NCI-H1092 treated with DMSO at 0.1 percent for 48 hours (cell line): Measurements from ENCODE around the gene HOMER2.
A peak's percentile ranks its signal among the peaks of the same experiment; 100 is the strongest.
"Not testable (repeated sequence)": the region's sequence is repeated elsewhere in the genome, so short reads cannot be mapped to it uniquely, and the experiment has no call there.

Experiments used
- DNase-seq: peaks from one replicate; lab custom pipeline; 2025; lab: John Stamatoyannopoulos, UW

Gene HOMER2

GRCh38 chr15:82831894-82832600 lies 120.5 kb downstream of the HOMER2 start:
- no peak for DNase-seq

GRCh38 chr15:82830427-82831173 lies 121.9 kb downstream of the HOMER2 start:
- no peak for DNase-seq

DNA sequence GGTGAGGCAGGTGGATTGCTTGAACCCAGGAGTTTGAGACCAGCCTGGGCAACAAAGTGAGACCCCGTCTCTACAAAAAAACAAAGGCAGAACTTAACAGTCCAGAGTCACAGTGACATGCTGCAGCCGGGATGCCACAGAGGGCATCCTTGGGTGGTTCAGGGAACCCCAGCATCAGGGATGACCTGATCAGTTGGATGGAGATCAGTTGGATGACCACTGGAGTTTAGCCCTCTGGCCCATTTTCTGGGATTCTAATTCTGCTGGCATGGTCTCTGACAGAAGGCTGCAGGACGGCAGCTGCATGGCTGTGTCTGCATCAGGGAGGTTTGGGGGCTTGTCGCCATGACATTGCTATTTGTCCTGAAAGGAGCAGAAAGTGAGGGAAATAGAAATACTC lies 123.3 kb downstream of the HOMER2 start:
- DNase-seq = no peak

GRCh38 chr15:82828075-82828474 lies 124.4 kb downstream of the HOMER2 start:
- no peak for DNase-seq

- no peak for DNase-seq
Observed at GRCh38 chr15:82823049-82823448, 129.5 kb downstream of the HOMER2 start.

- DNase-seq = not testable (repeated sequence)
Observed at GRCh38 chr15:82821851-82822250, 130.7 kb downstream of the HOMER2 start.

DNA sequence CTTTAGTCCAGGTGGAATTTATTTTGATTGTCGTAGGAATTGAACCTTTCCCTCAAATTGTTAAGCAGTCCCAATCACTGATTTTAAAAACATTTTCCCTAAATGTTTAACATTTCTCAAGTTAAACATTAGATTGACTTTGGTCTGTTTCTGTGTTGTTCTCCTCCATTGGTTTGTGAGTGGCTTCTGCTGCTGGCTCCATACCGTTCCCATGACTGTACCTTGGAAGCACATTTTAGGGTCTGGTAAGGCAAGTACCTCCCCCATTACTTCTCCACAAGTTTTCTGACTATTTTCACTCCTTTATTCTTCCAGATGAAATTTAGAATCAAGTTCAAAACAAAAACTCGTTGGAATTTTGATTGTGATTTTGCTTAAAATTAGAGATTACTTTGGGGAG lies 131.1 kb downstream of the HOMER2 start:
- not testable (repeated sequence) for DNase-seq

DNA sequence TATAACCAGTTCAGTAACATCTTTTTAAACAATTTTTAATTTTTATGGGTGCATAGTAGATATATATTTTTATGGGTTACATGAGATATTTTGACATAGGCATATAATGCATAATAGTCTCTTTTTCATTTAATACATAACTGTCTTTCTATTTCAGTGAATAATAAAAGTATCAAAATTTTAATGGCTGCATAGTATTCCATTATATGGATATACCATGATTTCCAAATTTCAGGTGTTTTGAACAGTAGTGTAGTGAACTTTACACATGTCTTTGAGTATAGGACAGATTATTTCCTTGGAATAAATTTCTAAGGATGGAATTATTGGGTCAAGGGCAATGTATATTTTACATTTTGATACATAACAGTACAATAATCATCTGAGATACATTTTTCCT lies 132.4 kb downstream of the HOMER2 start:
- no peak for DNase-seq

DNA sequence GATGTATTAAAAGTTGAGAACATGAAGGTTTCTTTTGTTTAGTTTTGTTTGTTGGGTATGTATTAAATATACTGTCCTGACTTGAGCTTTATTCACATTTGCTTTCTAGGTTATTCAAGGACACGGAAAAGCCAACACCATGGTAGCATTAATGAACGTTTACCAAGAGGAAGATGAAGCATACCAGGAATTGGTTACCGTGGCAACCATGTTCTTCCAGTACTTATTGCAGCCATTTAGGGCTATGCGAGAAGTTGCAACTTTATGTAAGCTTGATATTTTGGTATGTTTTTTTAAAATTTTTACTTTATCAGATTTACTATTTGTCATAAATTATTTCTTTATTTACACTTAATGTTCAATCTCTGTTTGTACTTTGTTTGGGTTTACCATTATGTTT lies 139.5 kb downstream of the HOMER2 start:
- DNase-seq = no peak

DNA sequence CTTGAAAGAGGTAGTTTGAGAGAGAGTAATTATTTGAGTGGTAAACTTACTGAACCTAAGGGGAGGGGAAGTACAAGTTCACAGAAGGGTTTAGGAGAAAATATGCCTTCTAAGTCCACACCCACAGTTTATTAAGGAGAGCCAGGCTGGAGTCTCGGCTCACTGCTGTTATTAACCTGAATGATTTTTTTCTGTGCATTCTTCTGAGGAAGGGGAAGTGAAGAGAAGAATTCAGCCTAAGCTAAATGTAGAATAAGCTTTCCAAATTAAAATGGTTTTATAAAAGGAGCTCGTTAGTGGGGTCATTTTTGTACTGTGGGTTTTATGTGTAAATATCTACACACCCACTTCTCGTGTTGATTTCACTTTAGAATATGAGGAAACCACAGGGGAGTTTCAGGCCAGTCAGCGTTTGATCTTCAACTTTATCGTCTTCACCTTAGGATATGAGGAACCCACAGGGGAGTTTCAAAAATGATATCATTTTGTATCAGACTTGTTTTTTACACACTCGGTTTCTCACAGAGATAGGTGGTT lies 141.6 kb downstream of the HOMER2 start:
- DNase-seq = no peak

DNA sequence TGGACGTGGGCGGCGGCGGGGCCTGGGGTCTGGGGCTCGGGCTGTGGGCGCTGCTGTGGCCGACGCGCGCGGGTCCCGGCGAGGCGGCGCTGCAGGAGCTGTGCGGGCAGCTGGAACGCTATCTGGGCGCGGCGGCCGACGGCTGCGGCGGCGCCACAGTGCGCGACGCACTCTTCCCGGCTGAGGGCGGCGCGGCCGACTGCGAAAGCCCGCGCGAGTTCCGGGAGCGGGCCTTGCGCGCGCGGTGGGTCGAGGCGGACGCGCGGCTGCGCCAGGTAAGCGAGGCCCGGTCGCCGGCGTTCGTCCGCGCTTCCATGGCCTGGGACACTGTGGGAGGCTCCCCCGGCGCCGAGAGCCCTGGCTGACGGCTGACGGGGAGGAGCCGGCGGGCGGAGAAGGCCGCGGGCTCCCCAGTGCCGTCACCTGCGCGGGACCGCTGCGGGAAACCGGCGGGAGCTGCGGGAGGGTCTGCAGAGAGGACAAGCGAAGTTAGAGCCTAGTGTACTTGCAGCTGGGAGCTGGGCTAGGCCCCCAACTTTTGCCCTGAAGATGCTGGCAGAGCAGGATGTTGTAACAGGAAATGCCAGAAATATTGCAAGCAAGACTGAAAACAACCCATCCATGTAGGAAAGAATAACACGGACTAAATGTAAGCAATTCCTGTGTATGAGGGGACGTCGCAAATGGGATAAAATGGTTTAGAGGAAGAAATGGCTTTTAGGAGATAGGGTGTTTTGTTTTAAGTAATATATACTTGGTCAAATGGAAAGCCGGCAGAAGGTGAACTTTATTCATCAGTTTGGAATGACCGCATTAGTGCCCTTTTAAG lies 142.2 kb downstream of the HOMER2 start:
- DNase-seq = peak; percentile 31

GRCh38 chr15:82809308-82810060 lies 143.0 kb downstream of the HOMER2 start, which contains the start of gene WHAMM:
TSS of gene WHAMM (plus strand) at chr15:82809628. CDS start at chr15:82809727, 99 bp downstream.
- peak; percentile 93 for DNase-seq

GRCh38 chr15:82808634-82809041 lies 143.9 kb downstream of the HOMER2 start:
- DNase-seq = no peak

DNA sequence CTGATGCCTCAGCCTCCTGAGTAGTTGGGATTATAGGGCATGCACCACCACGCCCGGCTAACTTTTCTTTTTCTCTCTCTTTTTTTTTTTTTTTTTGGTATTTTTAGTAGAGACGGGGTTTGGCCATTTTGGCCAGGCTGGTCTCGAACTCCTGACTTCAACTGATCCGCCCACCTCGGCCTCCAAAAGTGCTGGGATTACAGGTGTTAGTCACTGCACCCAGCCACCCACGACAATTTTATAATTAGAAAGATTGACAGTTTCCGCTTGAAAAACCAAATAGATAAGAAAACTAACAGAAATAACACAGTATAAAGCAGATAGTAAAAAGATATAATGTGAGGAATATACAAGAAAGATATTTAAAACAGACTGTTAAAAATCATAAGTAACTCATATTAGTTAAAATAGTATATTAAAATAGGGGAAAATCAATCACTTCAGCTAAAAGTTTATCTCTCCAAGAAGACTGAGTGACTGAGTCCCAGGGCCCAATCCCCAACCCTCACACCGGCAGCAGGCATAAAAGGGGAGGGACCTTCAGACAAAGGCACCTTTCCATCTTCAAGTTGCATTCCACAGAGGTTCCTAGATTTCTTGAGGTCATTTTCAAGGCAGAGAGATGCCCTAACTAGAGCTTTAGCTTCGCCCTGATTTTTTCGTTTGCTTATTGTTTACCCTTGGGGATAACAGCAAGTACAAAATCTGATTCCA lies 144.4 kb downstream of the HOMER2 start:
- no peak for DNase-seq

GRCh38 chr15:82805994-82806406 lies 146.5 kb downstream of the HOMER2 start, which contains the start of gene FSD2:
TSS of gene FSD2 (minus strand) at chr15:82806069. CDS start at chr15:82787390, 18,679 bp downstream.
- no peak for DNase-seq

GRCh38 chr15:82804575-82804949 lies 148.0 kb downstream of the HOMER2 start:
- DNase-seq = no peak

- DNase-seq = no peak
Observed at GRCh38 chr15:82803793-82804574, 148.5 kb downstream of the HOMER2 start.

DNA sequence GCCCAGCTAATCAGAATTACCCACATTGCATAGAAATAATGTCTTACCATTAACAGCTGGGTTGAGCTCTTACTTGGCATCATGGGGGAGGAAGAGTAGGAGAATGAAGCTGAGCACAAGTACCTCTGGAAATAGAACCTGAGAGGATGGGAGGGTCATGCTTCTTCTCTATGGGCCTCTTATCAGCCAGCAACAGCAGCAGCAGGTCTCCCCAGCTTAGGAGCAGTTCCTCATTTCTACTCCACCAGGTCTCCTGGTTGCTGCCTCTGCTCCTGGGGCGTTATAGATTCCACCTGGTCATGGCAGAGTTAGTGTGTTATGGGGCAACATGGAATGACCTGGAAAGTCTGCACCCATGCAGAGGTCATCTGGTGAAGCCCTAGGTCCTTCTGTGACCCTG lies 150.0 kb downstream of the HOMER2 start:
- DNase-seq = no peak

DNA sequence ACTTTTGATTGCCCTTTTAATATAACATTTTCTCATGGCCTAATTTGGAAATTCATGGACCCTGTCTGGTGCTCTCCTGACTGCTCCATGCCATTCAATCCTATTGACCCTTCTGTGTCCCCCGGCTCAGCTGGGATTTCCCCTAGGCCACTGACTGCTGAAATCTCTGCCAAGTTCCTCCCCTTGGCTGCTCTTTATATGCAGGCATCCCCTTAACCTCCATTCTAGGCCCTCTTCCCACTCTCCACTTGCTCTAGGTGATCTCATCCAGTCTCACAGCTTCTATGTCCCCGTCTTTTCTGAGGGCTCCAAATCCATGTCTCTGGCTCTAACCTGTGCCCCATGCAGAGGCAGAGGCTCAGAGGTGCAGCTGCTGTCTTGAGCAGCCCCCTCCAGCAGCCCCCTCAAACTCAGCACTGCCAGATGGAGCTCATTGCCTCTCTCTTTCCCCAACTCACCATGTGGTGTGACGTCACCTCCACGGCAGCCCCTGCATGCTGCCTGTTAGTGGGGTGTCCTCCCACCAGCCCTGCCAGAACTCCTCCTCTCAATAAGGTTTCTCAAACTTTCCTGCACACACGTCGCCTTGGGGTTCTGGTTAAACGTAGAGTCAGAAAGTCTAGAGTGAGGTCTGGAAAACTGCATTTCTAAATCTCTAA lies 153.2 kb downstream of the HOMER2 start:
- DNase-seq = no peak
